ENCODE data around the gene WNT3. TPM values are rescaled to one million over a fixed set of nuclear protein-coding genes. Genes with fewer than 3 reads are reported as not detected.
"Not testable (repeated sequence)": the region's sequence is repeated elsewhere in the genome, so short reads cannot be mapped to it uniquely, and the experiment has no call there.

WNT3 gene
- total and polyA plus RNA-seq, 4 donors: 0.19 to 4.3 (median 2.7) TPM

GRCh38 chr17:46758614-46759013 is 59.9 kb downstream of the WNT3 start:
- H3K36me3 ChIP-seq (ENCODE audit: control insufficient read depth in 4 of 4, insufficient read depth in 3 of 4, low read depth in 1 of 4, low read length in 3 of 4): peaks cover 0 to 17% (median 13%) of the 10 kb centered on the region in 4 donors
- H3K4me1 ChIP-seq (ENCODE audit: control insufficient read depth in 4 of 4, insufficient read depth in 4 of 4, low read length in 3 of 4): peaks cover 0 to 3% (median 0%) of the 10 kb centered on the region in 4 donors
- H3K9me3 ChIP-seq (ENCODE audit: control insufficient read depth in 4 of 4, low read length in 3 of 4): no peaks in the 10 kb centered on the region
- no peak overlapping the region for H3K4me3 ChIP-seq (ENCODE audit: low read depth in 1 of 3, low read length in 3 of 3)
- no peaks in the 10 kb centered on the region for H3K27me3 ChIP-seq (ENCODE audit: control insufficient read depth in 4 of 4, insufficient read depth in 4 of 4, low read length in 3 of 4)
- H3K27ac ChIP-seq (ENCODE audit: low read depth in 1 of 2, low read length in 2 of 2): peak overlapping the region in 1 of 2 donors; percentile 21
- no peak for TF ChIP-seq CTCF (IDR thresholded peaks at IDR 0.05; ENCODE audit: low read depth, low read length, missing input control)
- no peak for TF ChIP-seq GABPA (IDR thresholded peaks at IDR 0.05 in 1 of 2, conservative IDR thresholded peaks at IDR 0.05 in 1 of 2)
- peak in 1 of 2 donors; percentile 35 for TF ChIP-seq RXRA (IDR thresholded peaks at IDR 0.05)
- no peak for TF ChIP-seq ZBTB33 (IDR thresholded peaks at IDR 0.05)
- peak; percentile 86 to 88 for TF ChIP-seq JUND (IDR thresholded peaks at IDR 0.05)
- TF ChIP-seq ATF3 (IDR thresholded peaks at IDR 0.05): peak; percentile 83
- no peak for TF ChIP-seq HNF4G (IDR thresholded peaks at IDR 0.05)
- peak; percentile 91 for TF ChIP-seq FOXA1 (IDR thresholded peaks at IDR 0.05)
- no peak for TF ChIP-seq EGR1 (IDR thresholded peaks at IDR 0.05; ENCODE audit: low read depth in 2 of 2)
- TF ChIP-seq NR2F2 (IDR thresholded peaks at IDR 0.05): no peak
- TF ChIP-seq TAF1 (conservative IDR thresholded peaks at IDR 0.05): no peak
- TF ChIP-seq FOXA2 (IDR thresholded peaks at IDR 0.05): peak; percentile 79
- TF ChIP-seq RAD21 (IDR thresholded peaks at IDR 0.05): no peak
- no peak for TF ChIP-seq MAX (IDR thresholded peaks at IDR 0.05)
- TF ChIP-seq YY1 (IDR thresholded peaks at IDR 0.05): peak; percentile 55
- TF ChIP-seq REST (IDR thresholded peaks at IDR 0.05): no peak
- peak in 1 of 2 donors; percentile 17 for TF ChIP-seq HNF4A (conservative IDR thresholded peaks at IDR 0.05)
- no peak for TF ChIP-seq SP1 (IDR thresholded peaks at IDR 0.05)
- H3K9ac ChIP-seq (ENCODE audit: low read depth in 1 of 2, low read length in 2 of 2): no peak overlapping the region
- DNase-seq (ENCODE audit: low spot score): no peak
- WGBS: 91% methylated on average over 5 of the region's 5 CpGs

- H3K9me3 ChIP-seq (ENCODE audit: control insufficient read depth in 4 of 4, low read length in 3 of 4); H3K27me3 ChIP-seq (ENCODE audit: control insufficient read depth in 4 of 4, insufficient read depth in 4 of 4, low read length in 3 of 4); H3K4me1 ChIP-seq (ENCODE audit: control insufficient read depth in 4 of 4, insufficient read depth in 4 of 4, low read length in 3 of 4); DNase-seq (ENCODE audit: low spot score); H3K9ac ChIP-seq (ENCODE audit: low read depth in 1 of 2, low read length in 2 of 2); H3K4me3 ChIP-seq (ENCODE audit: low read depth in 1 of 3, low read length in 3 of 3); H3K27ac ChIP-seq (ENCODE audit: low read depth in 1 of 2, low read length in 2 of 2): not testable (repeated sequence)
- H3K36me3 ChIP-seq (ENCODE audit: control insufficient read depth in 4 of 4, insufficient read depth in 3 of 4, low read depth in 1 of 4, low read length in 3 of 4): peaks cover 0 to 18% (median 11%) of the 10 kb centered on the region in 4 donors
- 92% methylated on average over 4 of the region's 4 CpGs for WGBS
These were observed 60.9 kb downstream of the WNT3 start for GRCh38 chr17:46757588-46757987.
